ENCODE measurements around the gene SUGT1. TPM values are rescaled to one million over a fixed set of nuclear protein-coding genes. Genes with fewer than 3 reads are reported as not detected.
"Not testable (repeated sequence)": the region's sequence is repeated elsewhere in the genome, so short reads cannot be mapped to it uniquely, and the experiment has no call there.

SUGT1 gene
- total and polyA plus RNA-seq, 2 donors (not counting 1 experiment from before 2014, with no cell fraction given): 9.5 to 38.4 TPM

- Mint-ChIP-seq H3K27me3 (peaks cover under 1% of the 10 kb centered on the region), H3K4me1 (peaks cover 41% of the 10 kb centered on the region)
- peak overlapping the region; percentile 65 to 96 (median 93) for H3K4me3 ChIP-seq (ENCODE audit: control extremely low read depth in 1 of 5, extremely low read depth in 1 of 5, insufficient read depth in 1 of 5, low read depth in 2 of 5, low read length in 4 of 5)
Observed at GRCh38 chr13:52617070-52618060, 35.3 kb upstream of the SUGT1 start.

GRCh38 chr13:52631083-52631690 is 21.4 kb upstream of the SUGT1 start:
- H2AFZ ChIP-seq (ENCODE audit: insufficient read depth, low read depth, low read length, poor library complexity, severe bottlenecking); H3K4me3 Mint-ChIP-seq; intact Hi-C loops (cut with micrococcal nuclease); H3K9me3 ChIP-seq (ENCODE audit: control extremely low read depth in 1 of 3, control insufficient read depth in 2 of 3, insufficient read depth in 1 of 3, low read length in 2 of 3); H3K4me1 ChIP-seq (ENCODE audit: control insufficient read depth in 2 of 2, insufficient read depth in 2 of 2, low read length in 2 of 2); H3K27me3 Mint-ChIP-seq; H4K20me1 ChIP-seq (ENCODE audit: control insufficient read depth, insufficient read depth, low read length, poor library complexity, severe bottlenecking); CTCF ChIA-PET; H3K9me3 Mint-ChIP-seq (ENCODE audit: insufficient read depth); POLR2A ChIA-PET; H3K9ac ChIP-seq (ENCODE audit: low read length); H3K27ac ChIP-seq (ENCODE audit: low read length in 2 of 2); H3K27ac Mint-ChIP-seq; H3K4me2 ChIP-seq (replicated peaks; ENCODE audit: low read depth, low read length, poor library complexity, severe bottlenecking); H3K79me2 ChIP-seq (ENCODE audit: control insufficient read depth, insufficient read depth, low read length); ATAC-seq (ENCODE audit: low read depth); H3K4me1 Mint-ChIP-seq; H3K27me3 ChIP-seq (replicated peaks in 1 of 4; ENCODE audit: control extremely low read depth in 1 of 4, control insufficient read depth in 3 of 4, insufficient read depth in 4 of 4, low read length in 3 of 4); DNase-seq; H3K4me3 ChIP-seq (ENCODE audit: control extremely low read depth in 1 of 5, extremely low read depth in 1 of 5, insufficient read depth in 1 of 5, low read depth in 2 of 5, low read length in 4 of 5): not testable (repeated sequence)
- WGBS (ENCODE audit: insufficient coverage): no CpG with 5 or more reads among the region's 7 CpGs
- peaks cover 5 to 41% of the 10 kb centered on the region in 2 experiments for H3K36me3 ChIP-seq (replicated peaks in 1 of 2; ENCODE audit: control extremely low read depth in 1 of 2, control insufficient read depth in 1 of 2, extremely low read depth in 1 of 2, insufficient read depth in 2 of 2, low read length in 1 of 2)

More at GRCh38 chr13:52617070-52618060, 35.3 kb upstream of the SUGT1 start:
- ChIA-PET CTCF (interaction anchor here (0.8 to 3.4 kb wide), 6 partner anchors 17 to 192 kb away, joined by 4 to 43 read pairs (median 9); partner anchors contain the start of genes SUGT1 and VPS36), POLR2A (interaction anchor here (1.6 to 3.2 kb wide), 2 partner anchors 35 to 167 kb away, joined by 6 to 44 read pairs; partner anchors contain the start of genes SUGT1 and VPS36)
- Histone ChIP-seq H3K27me3 (replicated peaks in 1 of 4; ENCODE audit: control extremely low read depth in 1 of 4, control insufficient read depth in 3 of 4, insufficient read depth in 4 of 4, low read length in 3 of 4) (no peaks in the 10 kb centered on the region), H2AFZ (ENCODE audit: insufficient read depth, low read depth, low read length, poor library complexity, severe bottlenecking) (peak overlapping the region; percentile 95), H3K36me3 (replicated peaks in 1 of 2; ENCODE audit: control extremely low read depth in 1 of 2, control insufficient read depth in 1 of 2, extremely low read depth in 1 of 2, insufficient read depth in 2 of 2, low read length in 1 of 2) (peaks cover 0 to 2% of the 10 kb centered on the region in 2 experiments), H4K20me1 (ENCODE audit: control insufficient read depth, insufficient read depth, low read length, poor library complexity, severe bottlenecking) (no peaks in the 10 kb centered on the region), H3K27ac (ENCODE audit: low read length in 2 of 2) (peak overlapping the region; percentile 54 to 77), H3K4me2 (replicated peaks; ENCODE audit: low read depth, low read length, poor library complexity, severe bottlenecking) (peak overlapping the region; percentile 77), H3K79me2 (ENCODE audit: control insufficient read depth, insufficient read depth, low read length) (peaks cover 18% of the 10 kb centered on the region), H3K4me1 (ENCODE audit: control insufficient read depth in 2 of 2, insufficient read depth in 2 of 2, low read length in 2 of 2) (peaks cover 12 to 16% of the 10 kb centered on the region in 2 donors), H3K9ac (ENCODE audit: low read length) (peak overlapping the region; percentile 93), H3K9me3 (ENCODE audit: control extremely low read depth in 1 of 3, control insufficient read depth in 2 of 3, insufficient read depth in 1 of 3, low read length in 2 of 3) (no peaks in the 10 kb centered on the region)
- peak; percentile 95 for ATAC-seq (ENCODE audit: low read depth)
- Mint-ChIP-seq H3K4me3 (peak overlapping the region; percentile 98), H3K9me3 (ENCODE audit: insufficient read depth) (no peaks in the 10 kb centered on the region), H3K27ac (peak overlapping the region; percentile 97)
- no peak for TF ChIP-seq CTCF (IDR thresholded peaks at IDR 0.05)
- TF ChIP-seq EZH2 (IDR thresholded peaks at IDR 0.05; ENCODE audit: borderline replicate concordance, insufficient read depth, low read depth, low read length, poor library complexity, severe bottlenecking): no peak
- intact Hi-C loops (cut with micrococcal nuclease): loop anchor here (1.0 kb wide), 2 partner anchors 35 to 162 kb away; partner anchors contain the start of genes CKAP2 and SUGT1
- WGBS (ENCODE audit: insufficient coverage): under 1% methylated on average over 40 of the region's 51 CpGs
- DNase-seq: peak; percentile 88
